HepG2 (cell line): Measurements from ENCODE around the gene HSPA1A. TPM values are rescaled to one million over a fixed set of nuclear protein-coding genes. Genes with fewer than 3 reads are reported as not detected.
A peak's percentile ranks its signal among the peaks of the same experiment; 100 is the strongest.

ENCODE experiments used
- ASH2L ChIP-seq: fragments of 300-600, 200-600 bp; sonication (generic); IDR thresholded peaks from 2 replicates; pipeline ENCODE4 v1.7.0; 2017; ENCODE audit warnings: low read depth, mild to moderate bottlenecking, moderate library complexity, mixed read lengths, low read length; ENCODE audit not compliant: insufficient read length
- FOXO1 ChIP-seq: sonication (generic); formaldehyde crosslinking; IDR thresholded peaks from 2 replicates; pipeline ENCODE4 v1.4.0; 2020; ENCODE audit warnings: missing genetic modification reagents
- HNRNPK ChIP-seq: fragments of 200-400 bp; formaldehyde crosslinking; IDR thresholded peaks from 2 replicates; pipeline ENCODE4 v1.6.1; 2018; ENCODE audit warnings: low read length, low read depth, moderate library complexity, mild to moderate bottlenecking; ENCODE audit not compliant: poor library complexity, severe bottlenecking
- JARID2 ChIP-seq: sonication (generic); formaldehyde crosslinking; IDR thresholded peaks from 2 replicates; pipeline ENCODE4 v1.8.1; 2023; ENCODE audit warnings: missing genetic modification reagents, inconsistent platforms; ENCODE audit not compliant: insufficient replicate concordance
- MIXL1 ChIP-seq: IDR thresholded peaks from 2 replicates; pipeline ENCODE4 v1.6.1; 2016
- POGZ ChIP-seq: sonication (generic); formaldehyde crosslinking; IDR thresholded peaks from 2 replicates; pipeline ENCODE4 v1.4.0; 2020; ENCODE audit warnings: mild to moderate bottlenecking, missing genetic modification reagents
- PRPF4 ChIP-seq: fragments of 200-400 bp; formaldehyde crosslinking; IDR thresholded peaks from 2 replicates; pipeline ENCODE4 v1.6.1; 2016; ENCODE audit warnings: low read length, low read depth; ENCODE audit not compliant: poor library complexity, severe bottlenecking
- SMAD9 ChIP-seq: sonication (generic); formaldehyde crosslinking; IDR thresholded peaks from 2 replicates; pipeline ENCODE4 v1.5.1; 2020; ENCODE audit warnings: mild to moderate bottlenecking, missing genetic modification reagents
- SP140L ChIP-seq: sonication (generic); formaldehyde crosslinking; IDR thresholded peaks from 2 replicates; pipeline ENCODE4 v1.4.0; 2020; ENCODE audit warnings: missing genetic modification reagents, borderline replicate concordance
- XBP1 ChIP-seq: sonication (generic); formaldehyde crosslinking; IDR thresholded peaks from 2 replicates; pipeline ENCODE4 v1.5.0; 2020; ENCODE audit warnings: missing genetic modification reagents
- ZNF549 ChIP-seq: sonication (generic); formaldehyde crosslinking; IDR thresholded peaks from 2 replicates; pipeline ENCODE4 v1.5.0; 2020; ENCODE audit warnings: missing genetic modification reagents
- ZNF572 ChIP-seq: sonication (generic); formaldehyde crosslinking; IDR thresholded peaks from 2 replicates; pipeline ENCODE4 v1.5.1; 2020; ENCODE audit warnings: mild to moderate bottlenecking, missing genetic modification reagents
- ZNF607 ChIP-seq: sonication (generic); formaldehyde crosslinking; IDR thresholded peaks from 2 replicates; pipeline ENCODE4 v1.5.1; 2020; ENCODE audit warnings: missing genetic modification reagents, mild to moderate bottlenecking, borderline replicate concordance
- ZNF672 ChIP-seq: sonication (generic); formaldehyde crosslinking; IDR thresholded peaks from 2 replicates; pipeline ENCODE4 v1.8.1; 2022; ENCODE audit warnings: missing genetic modification reagents
- polyA plus RNA-seq, 8 experiments: library from polyadenylated mRNA; depleted of rRNA in 3 of 8; stranded (reverse) in 7 of 8; unstranded in 1 of 8; fragments of >200 nt; fragmentation: Illumina TruSeq in 4 of 8; extraction: Trizol in 4 of 8; gene quantifications; 2 replicates each; pipeline versions ENCODE4 v1.2.1 to v1.2.3, GENCODE V29; 2011 to 2016; ENCODE audit warnings: low read depth in 4 of 8, missing spikeins in 1 of 8, mixed read lengths in 1 of 8; ENCODE audit not compliant: insufficient read depth in 1 of 8
- total RNA-seq, 5 experiments: library from RNA; depleted of rRNA; stranded (reverse); fragments of >200 nt; fragmentation: Illumina TruSeq; extraction: Trizol; gene quantifications; 2 replicates each; pipeline ENCODE4 v1.2.3, GENCODE V29; 2016; ENCODE audit warnings: low read depth in 1 of 5
- TF ChIP-seq, protein P1 (sequence below): sonication (generic); formaldehyde crosslinking; IDR thresholded peaks from 2 replicates; pipeline ENCODE4 v1.4.0; 2020; ENCODE audit warnings: missing genetic modification reagents, borderline replicate concordance
- TF ChIP-seq, protein P2 (sequence below): sonication (generic); formaldehyde crosslinking; IDR thresholded peaks from 2 replicates; pipeline ENCODE4 v1.5.0; 2020; ENCODE audit warnings: missing genetic modification reagents, mild to moderate bottlenecking, borderline replicate concordance
- TF ChIP-seq, protein P3 (sequence below): sonication (generic); formaldehyde crosslinking; IDR thresholded peaks from 2 replicates; pipeline ENCODE4 v1.9.0; 2021; ENCODE audit warnings: missing genetic modification reagents, mild to moderate bottlenecking, borderline replicate concordance
- TF ChIP-seq, protein P4 (sequence below): sonication (generic); formaldehyde crosslinking; IDR thresholded peaks from 2 replicates; pipeline ENCODE4 v1.8.1; 2023; ENCODE audit warnings: mild to moderate bottlenecking, missing genetic modification reagents, borderline replicate concordance
- TF ChIP-seq, protein P5 (sequence below): IDR thresholded peaks from 2 replicates; pipeline ENCODE4 v1.6.1; 2016; ENCODE audit warnings: missing compliant biosample characterization, missing genetic modification reagents, borderline replicate concordance
- TF ChIP-seq, protein P6 (sequence below): IDR thresholded peaks from 2 replicates; pipeline ENCODE4 v1.6.1; 2016; ENCODE audit warnings: low read depth, control low read depth

The HSPA1A gene
- total and polyA plus RNA-seq, 2 of the 13 experiments (the other 11 are each of a cell fraction or from before 2014, with no cell fraction given), result 44.5 to 85.0 TPM

DNA sequence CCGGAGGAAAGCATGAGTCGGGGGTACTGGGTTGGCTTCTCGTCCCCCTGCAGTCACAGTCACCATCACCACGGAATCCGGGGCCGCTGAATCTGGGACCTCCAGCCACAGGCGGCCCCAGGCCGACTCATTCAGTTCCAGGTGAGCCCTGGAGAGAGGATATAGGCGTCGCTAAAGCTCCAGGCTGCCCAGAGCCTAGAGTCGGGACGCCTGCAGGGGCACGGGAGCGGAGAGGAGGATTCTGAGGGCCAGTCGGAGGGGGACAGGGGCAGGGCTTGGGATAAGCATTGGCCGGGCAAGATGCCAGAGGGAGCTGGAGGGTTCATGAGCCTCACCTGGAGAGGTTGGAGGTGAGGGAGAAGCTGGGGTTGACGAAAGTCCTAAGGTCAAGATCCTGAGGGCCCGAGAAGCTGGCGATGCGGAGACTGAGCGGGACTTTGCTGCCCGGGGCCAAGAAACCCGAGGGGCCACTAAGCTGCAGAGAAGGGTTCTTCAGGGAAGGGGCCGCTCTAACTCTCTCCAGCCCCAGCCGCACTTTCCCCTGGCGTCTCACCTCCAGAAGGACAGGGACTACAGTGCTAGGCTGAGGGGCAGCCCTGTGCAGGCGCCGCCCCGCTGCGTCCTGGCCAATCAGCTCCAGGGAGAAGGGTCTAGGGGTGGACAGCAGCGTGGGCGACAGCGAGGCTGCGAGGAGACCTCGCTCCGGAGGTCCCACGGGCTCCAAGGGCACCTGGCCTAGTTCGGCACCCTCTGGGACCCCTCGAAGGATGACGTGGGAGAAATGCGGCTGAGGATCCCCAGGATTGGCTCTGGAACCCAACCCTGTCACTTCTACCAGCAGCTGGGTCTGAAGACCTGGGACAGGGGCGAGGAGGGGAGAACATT is 49.2 kb upstream of the HSPA1A start (continued):
- TF ChIP-seq, protein P1, sequence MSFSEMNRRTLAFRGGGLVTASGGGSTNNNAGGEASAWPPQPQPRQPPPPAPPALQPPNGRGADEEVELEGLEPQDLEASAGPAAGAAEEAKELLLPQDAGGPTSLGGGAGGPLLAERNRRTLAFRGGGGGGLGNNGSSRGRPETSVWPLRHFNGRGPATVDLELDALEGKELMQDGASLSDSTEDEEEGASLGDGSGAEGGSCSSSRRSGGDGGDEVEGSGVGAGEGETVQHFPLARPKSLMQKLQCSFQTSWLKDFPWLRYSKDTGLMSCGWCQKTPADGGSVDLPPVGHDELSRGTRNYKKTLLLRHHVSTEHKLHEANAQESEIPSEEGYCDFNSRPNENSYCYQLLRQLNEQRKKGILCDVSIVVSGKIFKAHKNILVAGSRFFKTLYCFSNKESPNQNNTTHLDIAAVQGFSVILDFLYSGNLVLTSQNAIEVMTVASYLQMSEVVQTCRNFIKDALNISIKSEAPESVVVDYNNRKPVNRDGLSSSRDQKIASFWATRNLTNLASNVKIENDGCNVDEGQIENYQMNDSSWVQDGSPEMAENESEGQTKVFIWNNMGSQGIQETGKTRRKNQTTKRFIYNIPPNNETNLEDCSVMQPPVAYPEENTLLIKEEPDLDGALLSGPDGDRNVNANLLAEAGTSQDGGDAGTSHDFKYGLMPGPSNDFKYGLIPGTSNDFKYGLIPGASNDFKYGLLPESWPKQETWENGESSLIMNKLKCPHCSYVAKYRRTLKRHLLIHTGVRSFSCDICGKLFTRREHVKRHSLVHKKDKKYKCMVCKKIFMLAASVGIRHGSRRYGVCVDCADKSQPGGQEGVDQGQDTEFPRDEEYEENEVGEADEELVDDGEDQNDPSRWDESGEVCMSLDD (CRISPR knock-in tag), result no peak
- TF ChIP-seq XBP1 (CRISPR knock-in tag) (no peak), MIXL1 (0 out of 2 replicates have a peak, but pooled peaks have one; percentile 27), ZNF572 (CRISPR knock-in tag) (0 out of 2 replicates have a peak, but pooled peaks have one; percentile 45), HNRNPK (no peak), ZNF549 (CRISPR knock-in tag) (no peak), FOXO1 (CRISPR knock-in tag) (no peak), JARID2 (no peak), PRPF4 (no peak), ASH2L (no peak), ZNF672 (CRISPR knock-in tag) (no peak), SMAD9 (CRISPR knock-in tag) (peak; percentile 69; the same call in 1 of the 2 replicates), ZNF607 (CRISPR knock-in tag) (peak; percentile 64; the same call in 1 of the 2 replicates), POGZ (CRISPR knock-in tag) (0 out of 2 replicates have a peak, but pooled peaks have one; percentile 53), SP140L (CRISPR knock-in tag) (no peak)
- TF ChIP-seq, protein P2, sequence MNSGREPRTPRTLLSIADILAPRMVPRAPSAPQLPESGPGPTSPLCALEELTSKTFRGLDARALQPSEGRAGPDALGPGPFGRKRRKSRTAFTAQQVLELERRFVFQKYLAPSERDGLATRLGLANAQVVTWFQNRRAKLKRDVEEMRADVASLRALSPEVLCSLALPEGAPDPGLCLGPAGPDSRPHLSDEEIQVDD (CRISPR knock-in tag), result peak; percentile 90; the same call in 1 of the 2 replicates
- TF ChIP-seq, protein P3, sequence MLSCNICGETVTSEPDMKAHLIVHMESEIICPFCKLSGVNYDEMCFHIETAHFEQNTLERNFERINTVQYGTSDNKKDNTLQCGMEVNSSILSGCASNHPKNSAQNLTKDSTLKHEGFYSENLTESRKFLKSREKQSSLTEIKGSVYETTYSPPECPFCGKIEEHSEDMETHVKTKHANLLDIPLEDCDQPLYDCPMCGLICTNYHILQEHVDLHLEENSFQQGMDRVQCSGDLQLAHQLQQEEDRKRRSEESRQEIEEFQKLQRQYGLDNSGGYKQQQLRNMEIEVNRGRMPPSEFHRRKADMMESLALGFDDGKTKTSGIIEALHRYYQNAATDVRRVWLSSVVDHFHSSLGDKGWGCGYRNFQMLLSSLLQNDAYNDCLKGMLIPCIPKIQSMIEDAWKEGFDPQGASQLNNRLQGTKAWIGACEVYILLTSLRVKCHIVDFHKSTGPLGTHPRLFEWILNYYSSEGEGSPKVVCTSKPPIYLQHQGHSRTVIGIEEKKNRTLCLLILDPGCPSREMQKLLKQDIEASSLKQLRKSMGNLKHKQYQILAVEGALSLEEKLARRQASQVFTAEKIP (CRISPR knock-in tag), result no peak
- TF ChIP-seq, protein P4, sequence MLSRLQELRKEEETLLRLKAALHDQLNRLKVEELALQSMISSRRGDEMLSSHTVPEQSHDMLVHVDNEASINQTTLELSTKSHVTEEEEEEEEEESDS (CRISPR knock-in tag), result no peak
- TF ChIP-seq, protein P5, sequence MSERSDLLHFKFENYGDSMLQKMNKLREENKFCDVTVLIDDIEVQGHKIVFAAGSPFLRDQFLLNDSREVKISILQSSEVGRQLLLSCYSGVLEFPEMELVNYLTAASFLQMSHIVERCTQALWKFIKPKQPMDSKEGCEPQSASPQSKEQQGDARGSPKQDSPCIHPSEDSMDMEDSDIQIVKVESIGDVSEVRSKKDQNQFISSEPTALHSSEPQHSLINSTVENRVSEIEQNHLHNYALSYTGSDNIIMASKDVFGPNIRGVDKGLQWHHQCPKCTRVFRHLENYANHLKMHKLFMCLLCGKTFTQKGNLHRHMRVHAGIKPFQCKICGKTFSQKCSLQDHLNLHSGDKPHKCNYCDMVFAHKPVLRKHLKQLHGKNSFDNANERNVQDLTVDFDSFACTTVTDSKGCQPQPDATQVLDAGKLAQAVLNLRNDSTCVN (CRISPR knock-in tag), result peak; percentile 34
- TF ChIP-seq, protein P6, sequence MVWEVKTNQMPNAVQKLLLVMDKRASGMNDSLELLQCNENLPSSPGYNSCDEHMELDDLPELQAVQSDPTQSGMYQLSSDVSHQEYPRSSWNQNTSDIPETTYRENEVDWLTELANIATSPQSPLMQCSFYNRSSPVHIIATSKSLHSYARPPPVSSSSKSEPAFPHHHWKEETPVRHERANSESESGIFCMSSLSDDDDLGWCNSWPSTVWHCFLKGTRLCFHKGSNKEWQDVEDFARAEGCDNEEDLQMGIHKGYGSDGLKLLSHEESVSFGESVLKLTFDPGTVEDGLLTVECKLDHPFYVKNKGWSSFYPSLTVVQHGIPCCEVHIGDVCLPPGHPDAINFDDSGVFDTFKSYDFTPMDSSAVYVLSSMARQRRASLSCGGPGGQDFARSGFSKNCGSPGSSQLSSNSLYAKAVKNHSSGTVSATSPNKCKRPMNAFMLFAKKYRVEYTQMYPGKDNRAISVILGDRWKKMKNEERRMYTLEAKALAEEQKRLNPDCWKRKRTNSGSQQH (CRISPR knock-in tag), result no peak
